SK-N-SH (cell line): ENCODE results near the gene CATSPERD.
"Not testable (repeated sequence)": the region's sequence is repeated elsewhere in the genome, so short reads cannot be mapped to it uniquely, and the experiment has no call there.

Source experiments
- CTCF ChIP-seq: fragments of 200-600 bp; sonication (generic); IDR thresholded peaks from 2 replicates; pipeline ENCODE4 v1.6.1; 2017; ENCODE audit warnings: antibody characterized with exemption, mild to moderate bottlenecking, moderate library complexity
- ELF1 ChIP-seq: IDR thresholded peaks from 2 replicates; pipeline ENCODE4 v1.4.0; 2012
- EP300 ChIP-seq, 2 experiments: IDR thresholded peaks; 2 replicates each; pipeline versions ENCODE4 v1.4.0 to v1.6.1; 2012; ENCODE audit warnings: borderline replicate concordance in 1 of 2, low read depth in 1 of 2, low read length in 1 of 2
- EZH2phosphoT487 ChIP-seq: fragments of 200-600 bp; sonication (generic); IDR thresholded peaks from 2 replicates; pipeline ENCODE4 v1.6.1; 2017; ENCODE audit warnings: low read depth, mixed run types, mild to moderate bottlenecking, antibody characterized with exemption, moderate library complexity, borderline replicate concordance
- NRF1 ChIP-seq: IDR thresholded peaks from 2 replicates; pipeline ENCODE4 v1.6.1; 2012; ENCODE audit warnings: low read depth, mild to moderate bottlenecking, low read length
- POLR2AphosphoS5 ChIP-seq: IDR thresholded peaks from 2 replicates; pipeline ENCODE4 v1.6.1; 2012; ENCODE audit warnings: low read depth, low read length
- RAD21 ChIP-seq: IDR thresholded peaks from 2 replicates; pipeline ENCODE4 v1.6.1; 2012; ENCODE audit warnings: mild to moderate bottlenecking, low read length
- SIN3A ChIP-seq: IDR thresholded peaks from 2 replicates; pipeline ENCODE4 v1.6.1; 2012; ENCODE audit warnings: low read depth, mild to moderate bottlenecking, low read length, moderate library complexity, borderline replicate concordance
- USF1 ChIP-seq: IDR thresholded peaks from 2 replicates; pipeline ENCODE4 v1.4.0; 2012; ENCODE audit warnings: low read depth, borderline replicate concordance

- TF ChIP-seq POLR2AphosphoS5; CTCF; NRF1; ELF1; EP300 (IDR thresholded peaks at IDR 0.05; ENCODE audit: borderline replicate concordance in 1 of 2, low read depth in 1 of 2, low read length in 1 of 2); SIN3A; EZH2phosphoT487; USF1; RAD21: not testable (repeated sequence)
Measured at GRCh38 chr19:5702053-5702410, 18.4 kb upstream of the CATSPERD start.
